K562 (cell line): ENCODE measurements around the gene SGIP1. TPM values are rescaled to one million over a fixed set of nuclear protein-coding genes. Genes with fewer than 3 reads are reported as not detected.

Experiments
- CTBP1 ChIP-seq: fragments of 450-650 bp; IDR thresholded peaks from 2 replicates; pipeline ENCODE4 v1.6.1; 2016; ENCODE audit warnings: borderline replicate concordance
- EGR1 ChIP-seq: fragments of 450-650 bp; conservative IDR thresholded peaks from 2 replicates; pipeline ENCODE4 v1.6.1; 2017; ENCODE audit warnings: mild to moderate bottlenecking
- FOXA1 ChIP-seq: fragments of 450-650 bp; IDR thresholded peaks from 2 replicates; pipeline ENCODE4 v1.6.1; 2016; ENCODE audit warnings: mild to moderate bottlenecking, borderline replicate concordance
- KLF1 ChIP-seq: fragments of 450-650 bp; IDR thresholded peaks from 2 replicates; pipeline ENCODE4 v1.6.1; 2016; ENCODE audit warnings: missing genetic modification characterization, missing compliant biosample characterization
- NELFE ChIP-seq: IDR thresholded peaks from 2 replicates; pipeline ENCODE4 v1.6.1; 2011; ENCODE audit warnings: mild to moderate bottlenecking; ENCODE audit not compliant: insufficient read depth, insufficient read length
- NEUROD1 ChIP-seq: fragments of 150-350 bp; IDR thresholded peaks from 2 replicates; pipeline ENCODE4 v1.6.1; 2014; ENCODE audit warnings: borderline replicate concordance, low read length, low read depth; ENCODE audit not compliant: partially characterized antibody
- NFIX ChIP-seq: fragments of 250-450 bp; sonication (Bioruptor Pico); IDR thresholded peaks from 2 replicates; pipeline ENCODE4 v1.4.0; 2020; ENCODE audit warnings: low read depth, mild to moderate bottlenecking, moderate library complexity
- NR2C2 ChIP-seq, 2 experiments: fragments of 200-800 bp in 1 of 2; sonication (Bioruptor generic) in 1 of 2; sonication (generic) in 1 of 2; formaldehyde crosslinking in 1 of 2; IDR thresholded peaks; 2 replicates each; pipeline versions ENCODE4 v1.6.1 to v1.8.0; 2016 to 2022; ENCODE audit warnings: mild to moderate bottlenecking in 1 of 2, missing compliant biosample characterization in 1 of 2, missing genetic modification characterization in 1 of 2, missing genetic modification reagents in 1 of 2
- PML ChIP-seq: IDR thresholded peaks from 2 replicates; pipeline ENCODE4 v1.6.1; 2012; ENCODE audit warnings: low read length, inconsistent platforms
- PPARD ChIP-seq: fragments of 250-450 bp; sonication (Bioruptor Pico); IDR thresholded peaks from 2 replicates; pipeline ENCODE4 v1.8.0; 2022; ENCODE audit warnings: inconsistent platforms, mild to moderate bottlenecking, moderate library complexity
- RBFOX2 ChIP-seq: fragments of 200-400 bp; formaldehyde crosslinking; IDR thresholded peaks from 2 replicates; pipeline ENCODE4 v1.6.1; 2017; ENCODE audit warnings: low read depth, mild to moderate bottlenecking, low read length, moderate library complexity
- SMARCE1 ChIP-seq: fragments of 450-650 bp; IDR thresholded peaks from 2 replicates; pipeline ENCODE4 v1.7.1; 2016; ENCODE audit warnings: mild to moderate bottlenecking
- TCF3 ChIP-seq: sonication (generic); formaldehyde crosslinking; IDR thresholded peaks from 2 replicates; pipeline ENCODE4 v1.4.0; 2020; ENCODE audit warnings: mild to moderate bottlenecking, missing genetic modification reagents
- TCF7 ChIP-seq: sonication (generic); IDR thresholded peaks from 2 replicates; pipeline ENCODE4 v1.6.1; 2016; ENCODE audit warnings: antibody characterized with exemption, borderline replicate concordance
- ZBTB40 ChIP-seq, 2 experiments: fragments of 450-650 bp in 1 of 2; sonication (generic) in 1 of 2; formaldehyde crosslinking in 1 of 2; IDR thresholded peaks; 2 replicates each; pipeline versions ENCODE4 v1.7.1 to v1.9.0; 2016 to 2022; ENCODE audit warnings: inconsistent platforms in 1 of 2, mild to moderate bottlenecking in 1 of 2, missing genetic modification reagents in 1 of 2
- ZNF395 ChIP-seq: fragments of 200-800 bp; sonication (Bioruptor generic); IDR thresholded peaks from 2 replicates; pipeline ENCODE4 v1.6.1; 2017; ENCODE audit warnings: missing genetic modification characterization, missing compliant biosample characterization
- ZSCAN29 ChIP-seq: fragments of 450-650 bp; IDR thresholded peaks from 2 replicates; pipeline ENCODE4 v1.6.1; 2017
- polyA plus RNA-seq, 8 experiments: library from polyadenylated mRNA; depleted of rRNA in 4 of 8; stranded (reverse) in 5 of 8; unstranded in 3 of 8; fragments of >200 nt; fragmentation: Nextera tagmentation in 2 of 8; fragmentation: Illumina TruSeq in 1 of 8; extraction: Ambion mirVana in 2 of 8; extraction: Trizol in 1 of 8; gene quantifications; 2 replicates each; pipeline versions ENCODE4 v1.2.1 to v1.2.3, GENCODE V29; 2011 to 2014; ENCODE audit warnings: inconsistent platforms in 1 of 8, missing spikeins in 1 of 8
- total RNA-seq, 7 experiments: library from RNA; depleted of rRNA in 6 of 7; stranded (reverse); fragments of >200 nt in 6 of 7; fragmentation: Illumina TruSeq in 2 of 7; extraction: Trizol in 2 of 7; gene quantifications; 2 replicates each; pipeline versions ENCODE4 v1.2.1 to v1.2.3, GENCODE V29; 2011 to 2021; ENCODE audit warnings: low replicate concordance in 1 of 7

The SGIP1 gene
- total and polyA plus RNA-seq, 9 of the 15 experiments (the other 6 are each of a cell fraction or from before 2014, with no cell fraction given): 0.07 to 0.35 TPM; not detected in 7

- TF ChIP-seq NEUROD1: no peak
- no peak for TF ChIP-seq ZBTB40 (IDR thresholded peaks at IDR 0.05)
- TF ChIP-seq ZBTB40 (CRISPR knock-in tag; IDR thresholded peaks at IDR 0.05): no peak
- no peak for TF ChIP-seq EGR1
- peak; percentile 37; the same call in 1 of the 2 replicates for TF ChIP-seq CTBP1
- 0 out of 2 replicates have a peak, but pooled peaks have one; percentile 32 for TF ChIP-seq PML
- peak; percentile 67 for TF ChIP-seq SMARCE1
- TF ChIP-seq KLF1 (tag): no peak
- no peak for TF ChIP-seq ZSCAN29
- peak; percentile 81 for TF ChIP-seq TCF3 (CRISPR knock-in tag)
- no peak for TF ChIP-seq RBFOX2
- no peak for TF ChIP-seq PPARD (CRISPR knock-in tag)
- TF ChIP-seq NELFE: no peak
- TF ChIP-seq ZNF395: no peak
- TF ChIP-seq FOXA1: no peak
- no peak for TF ChIP-seq TCF7
- TF ChIP-seq NR2C2 (CRISPR knock-in tag; IDR thresholded peaks at IDR 0.05): no peak
- no peak for TF ChIP-seq NR2C2 (tag; IDR thresholded peaks at IDR 0.05)
- TF ChIP-seq NFIX (CRISPR knock-in tag): no peak
These were observed at the start of gene SGIP1 (continued) for GRCh38 chr1:66533804-66534740.
